Neural cell (in vitro differentiated cells): ENCODE results near the gene ACTR1A. TPM values are rescaled to one million over a fixed set of nuclear protein-coding genes. Genes with fewer than 3 reads are reported as not detected.

Experiments
- H2AFZ ChIP-seq: fragments of 200-600, 300-800 bp; sonication (generic), shearing (Covaris generic); 2 replicates; pipeline ENCODE4 v1.6.0; 2014; ENCODE audit warnings: low read depth, mild to moderate bottlenecking, antibody characterized with exemption, low read length, moderate library complexity
- H3F3A ChIP-seq: fragments of 200-600 bp; shearing (Covaris generic); 2 replicates; pipeline ENCODE4 v1.6.1; 2016; ENCODE audit warnings: mild to moderate bottlenecking, moderate library complexity, mixed read lengths, antibody characterized with exemption, low read length; ENCODE audit not compliant: insufficient read depth, poor library complexity, severe bottlenecking
- H3K27ac ChIP-seq: fragments of 200-600, 300-800 bp; sonication (generic), shearing (Covaris generic); 2 replicates; pipeline ENCODE4 v1.5.1; 2014; ENCODE audit warnings: mild to moderate bottlenecking, low read length, moderate library complexity
- H3K27me3 ChIP-seq: fragments of 300-800, 200-600 bp; sonication (generic), shearing (Covaris generic); 2 replicates; pipeline ENCODE4 v1.6.0; 2014; ENCODE audit warnings: mild to moderate bottlenecking, low read depth, low read length, moderate library complexity; ENCODE audit not compliant: insufficient read depth
- H3K36me3 ChIP-seq: fragments of 300-800, 200-600 bp; sonication (generic), shearing (Covaris generic); 2 replicates; pipeline ENCODE4 v1.5.1; 2014; ENCODE audit warnings: mild to moderate bottlenecking, antibody characterized with exemption, low read length, moderate library complexity; ENCODE audit not compliant: insufficient read depth
- H3K4me2 ChIP-seq: fragments of 300-800, 200-600 bp; sonication (generic), shearing (Covaris generic); 2 replicates; pipeline ENCODE4 v1.6.0; 2014; ENCODE audit warnings: mild to moderate bottlenecking, low read length
- H3K4me3 ChIP-seq: fragments of 300-800, 200-600 bp; sonication (generic), shearing (Covaris generic); 2 replicates; pipeline ENCODE4 v1.5.1; 2014; ENCODE audit warnings: mild to moderate bottlenecking, low read length, moderate library complexity
- H3K79me2 ChIP-seq: fragments of 200-600 bp; shearing (Covaris generic); replicated peaks from 2 replicates; pipeline ENCODE4 v1.6.0; 2014; ENCODE audit warnings: mild to moderate bottlenecking, low read length, moderate library complexity; ENCODE audit not compliant: insufficient read depth
- H3K9ac ChIP-seq: fragments of 300-800, 200-600 bp; sonication (generic), shearing (Covaris generic); 2 replicates; pipeline ENCODE4 v1.6.1; 2016; ENCODE audit warnings: mild to moderate bottlenecking, low read length, mixed read lengths
- H3K9me2 ChIP-seq: fragments of 200-600 bp; shearing (Covaris generic); 2 replicates; pipeline ENCODE4 v1.6.1; 2016; ENCODE audit warnings: mild to moderate bottlenecking, low read length, mixed read lengths; ENCODE audit not compliant: insufficient read depth
- H3K9me3 ChIP-seq: fragments of 200-600, 300-800 bp; sonication (generic), shearing (Covaris generic); 2 replicates; pipeline ENCODE4 v1.6.1; 2016; ENCODE audit warnings: mild to moderate bottlenecking, mixed run types, low read length, moderate library complexity, mixed read lengths
- H4K20me1 ChIP-seq: fragments of 200-600 bp; shearing (Covaris generic); 2 replicates; pipeline ENCODE4 v1.6.1; 2016; ENCODE audit warnings: mild to moderate bottlenecking, mixed run types; ENCODE audit not compliant: insufficient read depth
- CTCF ChIP-seq: fragments of 450-650 bp; IDR thresholded peaks from 2 replicates; pipeline ENCODE4 v1.5.1; 2014; ENCODE audit warnings: antibody characterized with exemption, mild to moderate bottlenecking, moderate library complexity; ENCODE audit not compliant: poor library complexity, severe bottlenecking
- EP300 ChIP-seq: fragments of 450-650 bp; conservative IDR thresholded peaks from 2 replicates; pipeline ENCODE4 v1.6.1; 2014; ENCODE audit warnings: antibody characterized with exemption, mild to moderate bottlenecking, moderate library complexity; ENCODE audit not compliant: poor library complexity, severe bottlenecking
- MXI1 ChIP-seq: fragments of 450-650 bp; conservative IDR thresholded peaks from 2 replicates; pipeline ENCODE4 v1.6.1; 2014; ENCODE audit warnings: antibody characterized with exemption, mild to moderate bottlenecking; ENCODE audit not compliant: poor library complexity, severe bottlenecking
- POLR2AphosphoS5 ChIP-seq: IDR thresholded peaks from 2 replicates; pipeline ENCODE4 v1.6.1; 2012
- RAD21 ChIP-seq: fragments of 450-650 bp; conservative IDR thresholded peaks from 2 replicates; pipeline ENCODE4 v1.6.1; 2014; ENCODE audit warnings: antibody characterized with exemption, mild to moderate bottlenecking, moderate library complexity
- REST ChIP-seq: IDR thresholded peaks from 2 replicates; pipeline ENCODE4 v1.6.1; 2012; ENCODE audit warnings: borderline replicate concordance
- SMC3 ChIP-seq: fragments of 450-650 bp; conservative IDR thresholded peaks from 2 replicates; pipeline ENCODE4 v1.6.1; 2014; ENCODE audit warnings: antibody characterized with exemption, mild to moderate bottlenecking, moderate library complexity; ENCODE audit not compliant: poor library complexity
- TAF1 ChIP-seq: IDR thresholded peaks from 2 replicates; pipeline ENCODE4 v1.6.1; 2012; ENCODE audit warnings: low read depth
- polyA plus RNA-seq: library from polyadenylated mRNA; depleted of rRNA; stranded (reverse); fragments of >200 nt; gene quantifications from 2 replicates; pipeline ENCODE4 v1.2.3, GENCODE V29; 2014

Gene ACTR1A
- polyA plus RNA-seq, 1 donor from 2014 or later, result 316 TPM

- H3K36me3 ChIP-seq, result no peaks in the 10 kb centered on the region
Observed at GRCh38 chr10:102493771-102494170, 8.7 kb downstream of the ACTR1A start.

GRCh38 chr10:102492983-102493382, 9.5 kb downstream of the ACTR1A start:
- no peak overlapping the region for H3K27ac ChIP-seq
- no peak overlapping the region for H3K4me2 ChIP-seq
- H3K36me3 ChIP-seq, result no peaks in the 10 kb centered on the region
- no peaks in the 10 kb centered on the region for H3K27me3 ChIP-seq
- no peaks in the 10 kb centered on the region for H3K9me3 ChIP-seq
- TF ChIP-seq MXI1, result no peak
- peaks cover 65% of the 10 kb centered on the region for H3K79me2 ChIP-seq
- H2AFZ ChIP-seq, result no peak overlapping the region
- no peaks in the 10 kb centered on the region for H3F3A ChIP-seq
- no peak overlapping the region for H3K4me3 ChIP-seq
- H3K9me2 ChIP-seq, result no peaks in the 10 kb centered on the region
- H3K9ac ChIP-seq, result no peak overlapping the region
- H4K20me1 ChIP-seq, result peaks cover 39% of the 10 kb centered on the region

More at GRCh38 chr10:102493771-102494170, 8.7 kb downstream of the ACTR1A start:
- Histone ChIP-seq H3K4me3 (no peak overlapping the region), H3K4me2 (no peak overlapping the region), H2AFZ (no peak overlapping the region), H3K79me2 (peaks cover 73% of the 10 kb centered on the region), H3F3A (no peaks in the 10 kb centered on the region), H3K9me2 (no peaks in the 10 kb centered on the region), H3K27me3 (no peaks in the 10 kb centered on the region), H3K9ac (no peak overlapping the region), H4K20me1 (peaks cover 46% of the 10 kb centered on the region), H3K9me3 (no peaks in the 10 kb centered on the region), H3K27ac (no peak overlapping the region)
- TF ChIP-seq SMC3 (no peak), MXI1 (no peak), REST (no peak), RAD21 (no peak), POLR2AphosphoS5 (no peak), CTCF (no peak), EP300 (no peak)

GRCh38 chr10:102492344-102492939, 10.1 kb downstream of the ACTR1A start:
- H3K4me3 ChIP-seq, result no peak overlapping the region
- H3K9me2 ChIP-seq, result no peaks in the 10 kb centered on the region
- peaks cover 38% of the 10 kb centered on the region for H4K20me1 ChIP-seq
- no peaks in the 10 kb centered on the region for H3K9me3 ChIP-seq
- H2AFZ ChIP-seq, result no peak overlapping the region
- H3F3A ChIP-seq, result no peaks in the 10 kb centered on the region
- TF ChIP-seq TAF1, result no peak
- no peak for TF ChIP-seq REST
- no peak for TF ChIP-seq EP300
- no peak for TF ChIP-seq SMC3
- no peak for TF ChIP-seq MXI1
- no peak for TF ChIP-seq POLR2AphosphoS5
- TF ChIP-seq RAD21, result no peak
- H3K27me3 ChIP-seq, result no peaks in the 10 kb centered on the region
- no peak overlapping the region for H3K27ac ChIP-seq
- H3K4me2 ChIP-seq, result no peak overlapping the region
- no peaks in the 10 kb centered on the region for H3K36me3 ChIP-seq
- H3K79me2 ChIP-seq, result peaks cover 60% of the 10 kb centered on the region
- no peak overlapping the region for H3K9ac ChIP-seq
